ENCODE results near the gene PAQR9.
A peak's percentile ranks its signal among the peaks of the same experiment; 100 is the strongest.
"Not testable (repeated sequence)": the region's sequence is repeated elsewhere in the genome, so short reads cannot be mapped to it uniquely, and the experiment has no call there.

PAQR9 gene

GRCh38 chr3:142963516-142964448 lies at the start of gene PAQR9:
PAQR9 (minus strand) TSS chr3:142963674; CDS start chr3:142963336, 338 bp downstream.
- peak in 1 of 2 experiments; percentile 20 for DNase-seq

- DNase-seq: no peak
Observed at GRCh38 chr3:143011705-143012104, 48.2 kb upstream of the PAQR9 start.

GRCh38 chr3:143010024-143010423 lies 46.5 kb upstream of the PAQR9 start:
- DNase-seq: no peak

- no peak for DNase-seq
Observed at GRCh38 chr3:143004823-143005222, 41.3 kb upstream of the PAQR9 start.

GRCh38 chr3:143002727-143003126 lies 39.3 kb upstream of the PAQR9 start:
- no peak for DNase-seq

- DNase-seq: peak in 1 of 2 experiments; percentile 10
Observed at GRCh38 chr3:143002083-143002712, 38.7 kb upstream of the PAQR9 start.

GRCh38 chr3:143001369-143002082 lies 38.1 kb upstream of the PAQR9 start, which contains the start of gene U2SURP:
U2SURP (plus strand) TSS chr3:143001570; CDS start chr3:143001629, 59 bp downstream.
- peak; percentile 83 to 90 for DNase-seq

- DNase-seq: peak in 1 of 2 experiments; percentile 29
Observed at GRCh38 chr3:143001034-143001368, 37.5 kb upstream of the PAQR9 start.

GRCh38 chr3:143000528-143000927 lies 37.1 kb upstream of the PAQR9 start:
- DNase-seq: no peak

- no peak for DNase-seq
Observed at GRCh38 chr3:142999881-143000280, 36.4 kb upstream of the PAQR9 start.

- DNase-seq: no peak
Observed at GRCh38 chr3:142998439-142998838, 35.0 kb upstream of the PAQR9 start.

- no peak for DNase-seq
Observed at GRCh38 chr3:142997330-142997729, 33.9 kb upstream of the PAQR9 start.

GRCh38 chr3:142993958-142994442 lies 30.5 kb upstream of the PAQR9 start:
- peak; percentile 41 to 53 for DNase-seq

GRCh38 chr3:142992323-142992722 lies 28.8 kb upstream of the PAQR9 start:
- no peak for DNase-seq

GRCh38 chr3:142990721-142991120 lies 27.2 kb upstream of the PAQR9 start:
- no peak for DNase-seq

- not testable (repeated sequence) for DNase-seq
Observed at GRCh38 chr3:142988826-142989225, 25.4 kb upstream of the PAQR9 start.

GRCh38 chr3:142988221-142988620 lies 24.7 kb upstream of the PAQR9 start:
- not testable (repeated sequence) for DNase-seq

- no peak for DNase-seq
Observed at GRCh38 chr3:142987707-142988106, 24.2 kb upstream of the PAQR9 start.

GRCh38 chr3:142987080-142987700 lies 23.7 kb upstream of the PAQR9 start:
- no peak for DNase-seq

- no peak for DNase-seq
Observed at GRCh38 chr3:142984255-142984654, 20.8 kb upstream of the PAQR9 start.

- no peak for DNase-seq
Observed at GRCh38 chr3:142983318-142983717, 19.8 kb upstream of the PAQR9 start.

GRCh38 chr3:142982038-142982773 lies 18.7 kb upstream of the PAQR9 start:
- no peak for DNase-seq
